Measurements from ENCODE around the gene POSTN. TPM values are rescaled to one million over a fixed set of nuclear protein-coding genes. Genes with fewer than 3 reads are reported as not detected.

Gene POSTN, protein sequence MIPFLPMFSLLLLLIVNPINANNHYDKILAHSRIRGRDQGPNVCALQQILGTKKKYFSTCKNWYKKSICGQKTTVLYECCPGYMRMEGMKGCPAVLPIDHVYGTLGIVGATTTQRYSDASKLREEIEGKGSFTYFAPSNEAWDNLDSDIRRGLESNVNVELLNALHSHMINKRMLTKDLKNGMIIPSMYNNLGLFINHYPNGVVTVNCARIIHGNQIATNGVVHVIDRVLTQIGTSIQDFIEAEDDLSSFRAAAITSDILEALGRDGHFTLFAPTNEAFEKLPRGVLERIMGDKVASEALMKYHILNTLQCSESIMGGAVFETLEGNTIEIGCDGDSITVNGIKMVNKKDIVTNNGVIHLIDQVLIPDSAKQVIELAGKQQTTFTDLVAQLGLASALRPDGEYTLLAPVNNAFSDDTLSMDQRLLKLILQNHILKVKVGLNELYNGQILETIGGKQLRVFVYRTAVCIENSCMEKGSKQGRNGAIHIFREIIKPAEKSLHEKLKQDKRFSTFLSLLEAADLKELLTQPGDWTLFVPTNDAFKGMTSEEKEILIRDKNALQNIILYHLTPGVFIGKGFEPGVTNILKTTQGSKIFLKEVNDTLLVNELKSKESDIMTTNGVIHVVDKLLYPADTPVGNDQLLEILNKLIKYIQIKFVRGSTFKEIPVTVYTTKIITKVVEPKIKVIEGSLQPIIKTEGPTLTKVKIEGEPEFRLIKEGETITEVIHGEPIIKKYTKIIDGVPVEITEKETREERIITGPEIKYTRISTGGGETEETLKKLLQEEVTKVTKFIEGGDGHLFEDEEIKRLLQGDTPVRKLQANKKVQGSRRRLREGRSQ
- total RNA-seq = 60.9 TPM

DNA sequence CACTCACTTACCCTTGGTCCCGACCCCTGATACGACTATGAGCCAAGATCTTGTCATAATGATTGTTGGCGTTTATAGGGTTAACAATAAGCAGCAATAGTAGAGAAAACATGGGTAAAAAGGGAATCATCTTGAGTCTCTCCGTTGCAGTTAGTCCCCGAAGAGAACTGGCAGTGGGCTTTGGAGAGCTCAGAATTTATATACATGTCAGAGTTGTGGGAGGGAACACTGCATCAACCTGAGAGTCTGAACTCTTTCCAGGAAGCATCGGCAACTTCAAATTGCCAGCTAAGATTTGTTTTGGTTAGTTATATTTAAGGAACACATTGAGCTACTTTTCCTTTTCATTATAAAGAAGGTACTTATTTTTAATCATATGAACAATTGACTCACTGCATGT is at the start of gene POSTN:
POSTN (minus strand) TSS at position 172 of the 400 bp plus-strand sequence; CDS start at position 130, 42 bp downstream.
- H3K36me3 ChIP-seq = no peaks in the 10 kb centered on the region
- H3K27ac ChIP-seq = no peak within 1 kb of the TSS
- no peaks in the 10 kb centered on the region for H3K27me3 ChIP-seq
- intact Hi-C loops (cut with DNase I) = no loop called here
- no peaks in the 10 kb centered on the region for H3K9me3 ChIP-seq
- no peak within 1 kb of the TSS for H3K4me3 ChIP-seq
- H3K4me1 ChIP-seq = no peaks in the 10 kb centered on the region
- TF ChIP-seq POLR2AphosphoS5 (IDR thresholded peaks at IDR 0.05; ENCODE audit: insufficient read depth in 1 of 2, low read depth in 1 of 2) = no peak
- TF ChIP-seq POLR2A (IDR thresholded peaks at IDR 0.05) = no peak
- TF ChIP-seq, protein P1, sequence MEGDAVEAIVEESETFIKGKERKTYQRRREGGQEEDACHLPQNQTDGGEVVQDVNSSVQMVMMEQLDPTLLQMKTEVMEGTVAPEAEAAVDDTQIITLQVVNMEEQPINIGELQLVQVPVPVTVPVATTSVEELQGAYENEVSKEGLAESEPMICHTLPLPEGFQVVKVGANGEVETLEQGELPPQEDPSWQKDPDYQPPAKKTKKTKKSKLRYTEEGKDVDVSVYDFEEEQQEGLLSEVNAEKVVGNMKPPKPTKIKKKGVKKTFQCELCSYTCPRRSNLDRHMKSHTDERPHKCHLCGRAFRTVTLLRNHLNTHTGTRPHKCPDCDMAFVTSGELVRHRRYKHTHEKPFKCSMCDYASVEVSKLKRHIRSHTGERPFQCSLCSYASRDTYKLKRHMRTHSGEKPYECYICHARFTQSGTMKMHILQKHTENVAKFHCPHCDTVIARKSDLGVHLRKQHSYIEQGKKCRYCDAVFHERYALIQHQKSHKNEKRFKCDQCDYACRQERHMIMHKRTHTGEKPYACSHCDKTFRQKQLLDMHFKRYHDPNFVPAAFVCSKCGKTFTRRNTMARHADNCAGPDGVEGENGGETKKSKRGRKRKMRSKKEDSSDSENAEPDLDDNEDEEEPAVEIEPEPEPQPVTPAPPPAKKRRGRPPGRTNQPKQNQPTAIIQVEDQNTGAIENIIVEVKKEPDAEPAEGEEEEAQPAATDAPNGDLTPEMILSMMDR (IDR thresholded peaks at IDR 0.05) = no peak
- DNase-seq (ENCODE audit: extremely low spot score in 2 of 2) = no peak

DNA sequence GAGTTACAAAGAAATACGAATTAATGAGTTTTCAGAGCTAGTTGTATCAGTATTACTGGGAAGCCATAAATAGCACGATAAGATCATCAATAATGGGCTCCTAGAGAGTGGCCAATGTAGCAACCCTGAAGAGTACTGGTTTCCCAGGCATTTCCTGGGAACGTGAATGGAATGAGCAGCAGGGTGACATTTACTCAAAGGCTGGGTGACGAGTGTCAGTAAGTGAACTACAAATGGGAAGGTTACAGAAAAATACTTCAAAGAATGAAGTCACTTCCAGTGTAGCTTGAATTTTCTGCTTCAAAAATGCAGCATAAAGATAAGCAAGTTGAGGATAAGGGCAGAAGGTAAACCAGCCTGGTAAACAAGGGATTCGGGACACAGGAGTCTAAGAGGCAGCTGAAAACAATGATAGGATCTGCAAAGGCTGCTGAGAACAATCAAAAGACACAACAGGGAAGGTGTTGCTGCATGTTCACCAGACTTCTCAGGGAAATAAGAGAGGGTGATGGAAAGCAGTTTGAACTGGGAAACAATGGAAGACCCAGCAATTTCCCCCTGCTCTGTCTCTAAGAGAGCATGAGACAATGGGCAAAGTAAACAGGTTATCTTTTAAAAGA is 48.6 kb upstream of the POSTN start:
- TF ChIP-seq POLR2A (IDR thresholded peaks at IDR 0.05) (no peak), POLR2AphosphoS5 (IDR thresholded peaks at IDR 0.05; ENCODE audit: insufficient read depth in 1 of 2, low read depth in 1 of 2) (no peak)
- TF ChIP-seq, protein P1 (IDR thresholded peaks at IDR 0.05) = no peak
- H3K4me1 ChIP-seq = no peaks in the 10 kb centered on the region
- H3K27me3 ChIP-seq = no peaks in the 10 kb centered on the region
- no peaks in the 10 kb centered on the region for H3K9me3 ChIP-seq
- DNase-seq (ENCODE audit: extremely low spot score in 2 of 2) = no peak
- no peaks in the 10 kb centered on the region for H3K36me3 ChIP-seq
- intact Hi-C loops (cut with DNase I) = no loop called here
- H3K27ac ChIP-seq = no peak overlapping the region
- H3K4me3 ChIP-seq = no peak overlapping the region

DNA sequence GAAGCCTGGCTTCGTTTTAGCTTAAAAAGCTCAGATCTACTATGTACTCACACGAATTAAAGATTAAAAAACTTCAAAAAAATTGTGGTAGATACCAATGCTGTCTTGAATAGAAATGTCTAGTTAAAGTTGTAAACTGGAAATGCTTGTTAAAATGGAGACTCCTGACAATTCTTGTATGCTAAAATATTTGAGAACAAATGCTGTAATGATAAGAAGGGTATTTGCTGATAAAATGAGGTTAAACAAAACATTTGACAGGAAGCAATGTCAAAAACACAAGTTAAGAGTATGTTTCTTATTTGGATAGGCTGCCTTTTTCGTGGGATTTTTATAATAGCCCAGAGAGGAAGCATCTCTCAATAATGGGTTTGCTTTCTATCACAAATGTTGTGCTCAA is 48.0 kb upstream of the POSTN start:
- no peaks in the 10 kb centered on the region for H3K9me3 ChIP-seq
- H3K4me1 ChIP-seq = no peaks in the 10 kb centered on the region
- H3K27ac ChIP-seq = no peak overlapping the region
- no peaks in the 10 kb centered on the region for H3K36me3 ChIP-seq
- no peak overlapping the region for H3K4me3 ChIP-seq
- H3K27me3 ChIP-seq = no peaks in the 10 kb centered on the region
- intact Hi-C loops (cut with DNase I) = no loop called here
- TF ChIP-seq POLR2AphosphoS5 (IDR thresholded peaks at IDR 0.05; ENCODE audit: insufficient read depth in 1 of 2, low read depth in 1 of 2) (no peak), POLR2A (IDR thresholded peaks at IDR 0.05) (no peak)
- TF ChIP-seq, protein P1 (IDR thresholded peaks at IDR 0.05) = no peak
- no peak for DNase-seq (ENCODE audit: extremely low spot score in 2 of 2)

DNA sequence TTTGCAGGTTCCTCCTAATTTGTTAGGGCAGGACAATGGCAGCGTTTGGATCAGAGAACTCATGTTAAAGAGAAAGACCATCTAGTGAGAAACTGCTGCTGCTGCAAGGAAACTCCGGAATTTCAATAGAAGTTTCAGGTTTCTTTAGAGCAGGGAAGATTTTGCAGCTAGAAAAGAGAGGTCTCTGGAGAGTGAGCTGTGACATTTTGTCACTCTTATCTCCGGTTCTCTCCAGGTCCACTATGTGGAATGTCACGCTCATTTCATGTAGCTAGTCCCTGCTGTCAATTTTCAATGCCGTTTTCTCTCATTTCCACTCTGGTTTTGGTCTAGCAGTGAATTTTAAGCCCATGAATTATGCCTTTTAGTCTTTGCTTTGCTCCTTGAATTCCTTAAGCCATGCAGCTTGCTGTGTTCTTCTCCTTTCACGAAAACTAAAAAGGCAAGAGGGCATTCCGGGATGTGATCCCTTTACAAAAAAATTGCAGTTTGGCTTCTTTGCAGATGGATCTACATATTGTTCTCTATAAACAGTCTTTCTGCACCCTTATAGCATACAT is 46.7 kb upstream of the POSTN start:
- no peak for DNase-seq (ENCODE audit: extremely low spot score in 2 of 2)
- H3K4me1 ChIP-seq = no peaks in the 10 kb centered on the region
- intact Hi-C loops (cut with DNase I) = no loop called here
- no peak overlapping the region for H3K4me3 ChIP-seq
- H3K27ac ChIP-seq = no peak overlapping the region
- H3K27me3 ChIP-seq = no peaks in the 10 kb centered on the region
- no peak for TF ChIP-seq POLR2AphosphoS5 (IDR thresholded peaks at IDR 0.05; ENCODE audit: insufficient read depth in 1 of 2, low read depth in 1 of 2)
- TF ChIP-seq POLR2A (IDR thresholded peaks at IDR 0.05) = no peak
- TF ChIP-seq, protein P1 (IDR thresholded peaks at IDR 0.05) = no peak
- no peaks in the 10 kb centered on the region for H3K9me3 ChIP-seq
- H3K36me3 ChIP-seq = no peaks in the 10 kb centered on the region

Measured in vagina (tissue), 2 donors.